Keratinocyte (primary cell): ENCODE data around the gene ARNT2. TPM values are rescaled to one million over a fixed set of nuclear protein-coding genes. Genes with fewer than 3 reads are reported as not detected.

Experiments used
- DNase-seq: peaks from one replicate; pipeline ENCODE4 v3.0.0-alpha.2; 2011; ENCODE audit warnings: low read depth, missing footprints, low spot score
- FAIRE-seq: peaks from 2 replicates; lab custom pipeline; 2011; peaks lifted over from hg19 to GRCh38; lab: Jason Lieb, UNC
- H2AFZ ChIP-seq: 2 replicates; pipeline ENCODE4 v1.6.0; 2012; ENCODE audit warnings: low read length, control low read depth, inconsistent platforms; ENCODE audit not compliant: control insufficient read depth
- H3K27ac ChIP-seq: 2 replicates; pipeline ENCODE4 v1.5.1; 2011; ENCODE audit warnings: low read length; ENCODE audit not compliant: control insufficient read depth, insufficient read depth
- H3K27me3 ChIP-seq: 3 replicates; pipeline ENCODE4 v1.6.0; 2011; ENCODE audit warnings: low read length; ENCODE audit not compliant: control insufficient read depth, insufficient read depth; ENCODE audit errors: extremely low read depth
- H3K36me3 ChIP-seq, 2 experiments: 2 replicates in 1 of 2; 3 replicates in 1 of 2; pipeline ENCODE4 v1.5.1; 2011; ENCODE audit warnings: low read length in 2 of 2, mild to moderate bottlenecking in 1 of 2; ENCODE audit not compliant: control insufficient read depth in 2 of 2, insufficient read depth in 2 of 2; ENCODE audit errors: extremely low read depth in 1 of 2
- H3K4me1 ChIP-seq: 3 replicates; pipeline ENCODE4 v1.5.1; 2011; ENCODE audit warnings: low read length; ENCODE audit not compliant: control insufficient read depth, insufficient read depth; ENCODE audit errors: extremely low read depth
- H3K4me2 ChIP-seq: 3 replicates; pipeline ENCODE4 v1.6.0; 2011; ENCODE audit warnings: low read depth, low read length; ENCODE audit not compliant: control insufficient read depth, insufficient read depth; ENCODE audit errors: extremely low read depth
- H3K4me3 ChIP-seq, 3 experiments: fragments of 200-600 bp in 1 of 3; sonication (generic) in 1 of 3; 2 replicates in 2 of 3; 3 replicates in 1 of 3; pipeline ENCODE4 v1.5.1; 2011 to 2016; ENCODE audit warnings: low read length in 3 of 3, mild to moderate bottlenecking in 3 of 3, control low read depth in 2 of 3, inconsistent platforms in 1 of 3, low read depth in 1 of 3, mixed read lengths in 1 of 3, mixed run types in 1 of 3, moderate library complexity in 1 of 3; ENCODE audit not compliant: control insufficient read depth in 2 of 3, insufficient read depth in 2 of 3; ENCODE audit errors: extremely low read depth in 1 of 3
- H3K79me2 ChIP-seq: 2 replicates; pipeline ENCODE4 v1.6.0; 2012; ENCODE audit warnings: low read length; ENCODE audit not compliant: control insufficient read depth, insufficient read depth
- H3K9ac ChIP-seq: 3 replicates; pipeline ENCODE4 v1.6.0; 2011; ENCODE audit warnings: low read length; ENCODE audit not compliant: control insufficient read depth, insufficient read depth; ENCODE audit errors: extremely low read depth
- H3K9me1 ChIP-seq: 3 replicates; pipeline ENCODE4 v1.6.0; 2011; ENCODE audit warnings: low read length; ENCODE audit not compliant: control insufficient read depth, insufficient read depth; ENCODE audit errors: extremely low read depth
- H3K9me3 ChIP-seq: 2 replicates; pipeline ENCODE4 v1.5.1; 2012; ENCODE audit warnings: low read depth, low read length; ENCODE audit not compliant: control insufficient read depth
- H4K20me1 ChIP-seq: 3 replicates; pipeline ENCODE4 v1.6.0; 2011; ENCODE audit warnings: low read length; ENCODE audit not compliant: control insufficient read depth, insufficient read depth; ENCODE audit errors: extremely low read depth
- EZH2 ChIP-seq: IDR thresholded peaks from one replicate; pipeline ENCODE4 v1.6.1; 2012; ENCODE audit warnings: inconsistent platforms, mild to moderate bottlenecking, low read length, moderate library complexity
- dilution Hi-C: fragments of 300-500 bp; cut with MboI; formaldehyde crosslinking; loops from one replicate; pipeline ENCODE4 v1.7.0; 2020; ENCODE audit warnings: low sequenced_read_pairs; ENCODE audit not compliant: extremely low pct_ligation_motif_present
- polyA plus RNA-seq, 5 experiments: library from polyadenylated mRNA; depleted of rRNA in 3 of 5; stranded (reverse) in 3 of 5; stranded (forward) in 1 of 5; unstranded in 1 of 5; fragments of >200 nt; gene quantifications; 1 replicate in 1 of 5; 2 replicates in 3 of 5; 3 replicates in 1 of 5; pipeline versions ENCODE4 v1.2.1 to v1.2.3, GENCODE V29; 2011 to 2012; ENCODE audit warnings: missing spikeins in 2 of 5, low read depth in 1 of 5, low replicate concordance in 1 of 5
- TF ChIP-seq, protein P1 (sequence below), 3 experiments: IDR thresholded peaks in 1 of 3; conservative IDR thresholded peaks in 1 of 3; optimal IDR thresholded peaks in 1 of 3; 2 replicates in 2 of 3; 3 replicates in 1 of 3; pipeline versions ENCODE3 to v1.5.1; 2011; ENCODE audit warnings: low read length in 3 of 3, mild to moderate bottlenecking in 3 of 3, moderate library complexity in 2 of 3, control low read depth in 1 of 3, inconsistent platforms in 1 of 3; ENCODE audit not compliant: insufficient read depth in 2 of 3; ENCODE audit errors: extremely low read depth in 1 of 3

ARNT2 gene
- polyA plus RNA-seq, 1 donor (not counting 4 experiments of a cell fraction or from before 2014, with no cell fraction given) = 0.16 TPM

DNA sequence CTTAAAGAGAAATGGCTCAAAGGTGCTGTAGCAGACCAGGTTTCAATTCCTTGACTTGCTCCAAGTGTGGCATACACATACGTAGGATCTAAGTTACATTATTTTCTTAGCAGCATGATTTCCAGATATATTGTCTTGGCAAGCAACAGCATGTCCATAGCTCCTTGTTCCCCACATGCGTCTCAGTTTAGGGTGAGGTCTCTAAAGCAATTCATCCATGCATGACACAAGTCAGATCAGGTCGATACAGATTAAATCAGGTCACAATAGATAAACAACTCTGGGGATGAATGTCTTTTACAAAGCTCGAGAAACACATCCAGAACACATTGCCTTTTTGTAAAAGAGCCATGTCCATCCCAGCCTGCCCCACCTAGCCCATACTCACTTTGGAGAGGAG, 182.0 kb downstream of the ARNT2 start:
- H3K4me2 ChIP-seq = peak overlapping the region; percentile 75
- dilution Hi-C loops = loop anchor here (25.0 kb wide), 1 partner anchor 101 kb away; the partner anchor contains the start of gene ABHD17C
- DNase-seq (no peak), FAIRE-seq (peak; percentile 98)
- TF ChIP-seq EZH2 = no peak
- TF ChIP-seq, protein P1, sequence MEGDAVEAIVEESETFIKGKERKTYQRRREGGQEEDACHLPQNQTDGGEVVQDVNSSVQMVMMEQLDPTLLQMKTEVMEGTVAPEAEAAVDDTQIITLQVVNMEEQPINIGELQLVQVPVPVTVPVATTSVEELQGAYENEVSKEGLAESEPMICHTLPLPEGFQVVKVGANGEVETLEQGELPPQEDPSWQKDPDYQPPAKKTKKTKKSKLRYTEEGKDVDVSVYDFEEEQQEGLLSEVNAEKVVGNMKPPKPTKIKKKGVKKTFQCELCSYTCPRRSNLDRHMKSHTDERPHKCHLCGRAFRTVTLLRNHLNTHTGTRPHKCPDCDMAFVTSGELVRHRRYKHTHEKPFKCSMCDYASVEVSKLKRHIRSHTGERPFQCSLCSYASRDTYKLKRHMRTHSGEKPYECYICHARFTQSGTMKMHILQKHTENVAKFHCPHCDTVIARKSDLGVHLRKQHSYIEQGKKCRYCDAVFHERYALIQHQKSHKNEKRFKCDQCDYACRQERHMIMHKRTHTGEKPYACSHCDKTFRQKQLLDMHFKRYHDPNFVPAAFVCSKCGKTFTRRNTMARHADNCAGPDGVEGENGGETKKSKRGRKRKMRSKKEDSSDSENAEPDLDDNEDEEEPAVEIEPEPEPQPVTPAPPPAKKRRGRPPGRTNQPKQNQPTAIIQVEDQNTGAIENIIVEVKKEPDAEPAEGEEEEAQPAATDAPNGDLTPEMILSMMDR (optimal IDR thresholded peaks at IDR 0.05 in 1 of 3, IDR thresholded peaks at IDR 0.05 in 1 of 3, conservative IDR thresholded peaks at IDR 0.05 in 1 of 3; ENCODE audit: extremely low read depth in 1 of 3, insufficient read depth in 2 of 3, low read length in 3 of 3) = no peak
- H3K9me3 ChIP-seq = no peaks in the 10 kb centered on the region
- H3K9ac ChIP-seq = peak overlapping the region; percentile 12
- no peaks in the 10 kb centered on the region for H4K20me1 ChIP-seq
- no peaks in the 10 kb centered on the region for H3K79me2 ChIP-seq
- H3K4me1 ChIP-seq = peaks cover 63% of the 10 kb centered on the region
- peak overlapping the region in 2 of 3 experiments; percentile 1 to 47 for H3K4me3 ChIP-seq
- no peak overlapping the region for H2AFZ ChIP-seq
- no peaks in the 10 kb centered on the region for H3K36me3 ChIP-seq
- H3K27ac ChIP-seq = peak overlapping the region; percentile 40
- H3K9me1 ChIP-seq = no peaks in the 10 kb centered on the region
- H3K27me3 ChIP-seq = no peaks in the 10 kb centered on the region

- peak overlapping the region; percentile 2 for H3K9ac ChIP-seq
- H3K9me1 ChIP-seq = no peaks in the 10 kb centered on the region
- peaks cover 55% of the 10 kb centered on the region for H3K4me1 ChIP-seq
- H3K4me3 ChIP-seq = no peak overlapping the region
- TF ChIP-seq EZH2 = no peak
- TF ChIP-seq, protein P1 (optimal IDR thresholded peaks at IDR 0.05 in 1 of 3, IDR thresholded peaks at IDR 0.05 in 1 of 3, conservative IDR thresholded peaks at IDR 0.05 in 1 of 3; ENCODE audit: extremely low read depth in 1 of 3, insufficient read depth in 2 of 3, low read length in 3 of 3) = no peak
- dilution Hi-C loops = loop anchor here (25.0 kb wide), 1 partner anchor 100 kb away; the partner anchor contains the start of gene ABHD17C
- H4K20me1 ChIP-seq = no peaks in the 10 kb centered on the region
- no peak for DNase-seq
- peak overlapping the region; percentile 33 for H3K4me2 ChIP-seq
- H2AFZ ChIP-seq = no peak overlapping the region
- no peaks in the 10 kb centered on the region for H3K36me3 ChIP-seq
- peak overlapping the region; percentile 40 for H3K27ac ChIP-seq
- no peaks in the 10 kb centered on the region for H3K79me2 ChIP-seq
- H3K27me3 ChIP-seq = no peaks in the 10 kb centered on the region
- H3K9me3 ChIP-seq = no peaks in the 10 kb centered on the region
- peak; percentile 58 for FAIRE-seq
Measured at GRCh38 chr15:80587007-80587406, 182.8 kb downstream of the ARNT2 start.
